ENCODE data around the gene PTGR1. TPM values are rescaled to one million over a fixed set of nuclear protein-coding genes. Genes with fewer than 3 reads are reported as not detected.
A peak's percentile ranks its signal among the peaks of the same experiment; 100 is the strongest.

The PTGR1 gene
- total and polyA plus RNA-seq, 2 of the 8 experiments (the other 6 are each of a cell fraction or from before 2014, with no cell fraction given), result 16.9 to 28.5 TPM

DNA sequence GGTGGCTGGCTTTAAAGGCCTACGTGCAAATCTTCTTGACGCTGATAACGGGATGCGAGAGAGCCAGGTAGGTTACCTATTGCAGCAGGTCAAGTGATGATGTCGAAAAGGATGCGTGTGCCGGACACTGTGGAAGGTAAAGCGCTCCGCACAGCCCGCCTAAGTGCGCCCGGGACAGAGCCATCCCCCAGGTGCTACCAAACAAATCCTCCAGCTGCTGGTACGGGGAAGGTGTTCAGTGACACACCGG, 31.4 kb upstream of the PTGR1 start (continued):
- TF ChIP-seq, protein P1, sequence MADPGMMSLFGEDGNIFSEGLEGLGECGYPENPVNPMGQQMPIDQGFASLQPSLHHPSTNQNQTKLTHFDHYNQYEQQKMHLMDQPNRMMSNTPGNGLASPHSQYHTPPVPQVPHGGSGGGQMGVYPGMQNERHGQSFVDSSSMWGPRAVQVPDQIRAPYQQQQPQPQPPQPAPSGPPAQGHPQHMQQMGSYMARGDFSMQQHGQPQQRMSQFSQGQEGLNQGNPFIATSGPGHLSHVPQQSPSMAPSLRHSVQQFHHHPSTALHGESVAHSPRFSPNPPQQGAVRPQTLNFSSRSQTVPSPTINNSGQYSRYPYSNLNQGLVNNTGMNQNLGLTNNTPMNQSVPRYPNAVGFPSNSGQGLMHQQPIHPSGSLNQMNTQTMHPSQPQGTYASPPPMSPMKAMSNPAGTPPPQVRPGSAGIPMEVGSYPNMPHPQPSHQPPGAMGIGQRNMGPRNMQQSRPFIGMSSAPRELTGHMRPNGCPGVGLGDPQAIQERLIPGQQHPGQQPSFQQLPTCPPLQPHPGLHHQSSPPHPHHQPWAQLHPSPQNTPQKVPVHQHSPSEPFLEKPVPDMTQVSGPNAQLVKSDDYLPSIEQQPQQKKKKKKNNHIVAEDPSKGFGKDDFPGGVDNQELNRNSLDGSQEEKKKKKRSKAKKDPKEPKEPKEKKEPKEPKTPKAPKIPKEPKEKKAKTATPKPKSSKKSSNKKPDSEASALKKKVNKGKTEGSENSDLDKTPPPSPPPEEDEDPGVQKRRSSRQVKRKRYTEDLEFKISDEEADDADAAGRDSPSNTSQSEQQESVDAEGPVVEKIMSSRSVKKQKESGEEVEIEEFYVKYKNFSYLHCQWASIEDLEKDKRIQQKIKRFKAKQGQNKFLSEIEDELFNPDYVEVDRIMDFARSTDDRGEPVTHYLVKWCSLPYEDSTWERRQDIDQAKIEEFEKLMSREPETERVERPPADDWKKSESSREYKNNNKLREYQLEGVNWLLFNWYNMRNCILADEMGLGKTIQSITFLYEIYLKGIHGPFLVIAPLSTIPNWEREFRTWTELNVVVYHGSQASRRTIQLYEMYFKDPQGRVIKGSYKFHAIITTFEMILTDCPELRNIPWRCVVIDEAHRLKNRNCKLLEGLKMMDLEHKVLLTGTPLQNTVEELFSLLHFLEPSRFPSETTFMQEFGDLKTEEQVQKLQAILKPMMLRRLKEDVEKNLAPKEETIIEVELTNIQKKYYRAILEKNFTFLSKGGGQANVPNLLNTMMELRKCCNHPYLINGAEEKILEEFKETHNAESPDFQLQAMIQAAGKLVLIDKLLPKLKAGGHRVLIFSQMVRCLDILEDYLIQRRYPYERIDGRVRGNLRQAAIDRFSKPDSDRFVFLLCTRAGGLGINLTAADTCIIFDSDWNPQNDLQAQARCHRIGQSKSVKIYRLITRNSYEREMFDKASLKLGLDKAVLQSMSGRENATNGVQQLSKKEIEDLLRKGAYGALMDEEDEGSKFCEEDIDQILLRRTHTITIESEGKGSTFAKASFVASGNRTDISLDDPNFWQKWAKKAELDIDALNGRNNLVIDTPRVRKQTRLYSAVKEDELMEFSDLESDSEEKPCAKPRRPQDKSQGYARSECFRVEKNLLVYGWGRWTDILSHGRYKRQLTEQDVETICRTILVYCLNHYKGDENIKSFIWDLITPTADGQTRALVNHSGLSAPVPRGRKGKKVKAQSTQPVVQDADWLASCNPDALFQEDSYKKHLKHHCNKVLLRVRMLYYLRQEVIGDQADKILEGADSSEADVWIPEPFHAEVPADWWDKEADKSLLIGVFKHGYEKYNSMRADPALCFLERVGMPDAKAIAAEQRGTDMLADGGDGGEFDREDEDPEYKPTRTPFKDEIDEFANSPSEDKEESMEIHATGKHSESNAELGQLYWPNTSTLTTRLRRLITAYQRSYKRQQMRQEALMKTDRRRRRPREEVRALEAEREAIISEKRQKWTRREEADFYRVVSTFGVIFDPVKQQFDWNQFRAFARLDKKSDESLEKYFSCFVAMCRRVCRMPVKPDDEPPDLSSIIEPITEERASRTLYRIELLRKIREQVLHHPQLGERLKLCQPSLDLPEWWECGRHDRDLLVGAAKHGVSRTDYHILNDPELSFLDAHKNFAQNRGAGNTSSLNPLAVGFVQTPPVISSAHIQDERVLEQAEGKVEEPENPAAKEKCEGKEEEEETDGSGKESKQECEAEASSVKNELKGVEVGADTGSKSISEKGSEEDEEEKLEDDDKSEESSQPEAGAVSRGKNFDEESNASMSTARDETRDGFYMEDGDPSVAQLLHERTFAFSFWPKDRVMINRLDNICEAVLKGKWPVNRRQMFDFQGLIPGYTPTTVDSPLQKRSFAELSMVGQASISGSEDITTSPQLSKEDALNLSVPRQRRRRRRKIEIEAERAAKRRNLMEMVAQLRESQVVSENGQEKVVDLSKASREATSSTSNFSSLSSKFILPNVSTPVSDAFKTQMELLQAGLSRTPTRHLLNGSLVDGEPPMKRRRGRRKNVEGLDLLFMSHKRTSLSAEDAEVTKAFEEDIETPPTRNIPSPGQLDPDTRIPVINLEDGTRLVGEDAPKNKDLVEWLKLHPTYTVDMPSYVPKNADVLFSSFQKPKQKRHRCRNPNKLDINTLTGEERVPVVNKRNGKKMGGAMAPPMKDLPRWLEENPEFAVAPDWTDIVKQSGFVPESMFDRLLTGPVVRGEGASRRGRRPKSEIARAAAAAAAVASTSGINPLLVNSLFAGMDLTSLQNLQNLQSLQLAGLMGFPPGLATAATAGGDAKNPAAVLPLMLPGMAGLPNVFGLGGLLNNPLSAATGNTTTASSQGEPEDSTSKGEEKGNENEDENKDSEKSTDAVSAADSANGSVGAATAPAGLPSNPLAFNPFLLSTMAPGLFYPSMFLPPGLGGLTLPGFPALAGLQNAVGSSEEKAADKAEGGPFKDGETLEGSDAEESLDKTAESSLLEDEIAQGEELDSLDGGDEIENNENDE (IDR thresholded peaks at IDR 0.05; ENCODE audit: insufficient replicate concordance, low read length), result no peak
- no peak for TF ChIP-seq PHF8 (conservative IDR thresholded peaks at IDR 0.05; ENCODE audit: low read depth, low read length)
- no peak for TF ChIP-seq CEBPB (IDR thresholded peaks at IDR 0.05; ENCODE audit: low read depth, low read length)
- peak; percentile 71; the same call in 1 of the 2 replicates for TF ChIP-seq SP4 (IDR thresholded peaks at IDR 0.05; ENCODE audit: low read length)
- TF ChIP-seq GABPA (IDR thresholded peaks at IDR 0.05; ENCODE audit: borderline replicate concordance, insufficient read depth, low read length), result 0 out of 2 replicates have a peak, but pooled peaks have one; percentile 97
- TF ChIP-seq CBX8 (IDR thresholded peaks at IDR 0.05; ENCODE audit: borderline replicate concordance, low read depth, low read length), result no peak
- TF ChIP-seq SIRT6 (IDR thresholded peaks at IDR 0.05; ENCODE audit: low read length), result no peak
- no peak for TF ChIP-seq EP300 (IDR thresholded peaks at IDR 0.05; ENCODE audit: borderline replicate concordance in 1 of 2, low read depth in 2 of 2, low read length in 2 of 2)
- no peak for TF ChIP-seq BCL11A (IDR thresholded peaks at IDR 0.05; ENCODE audit: low read depth in 2 of 2, low read length in 2 of 2)
- TF ChIP-seq TBP (IDR thresholded peaks at IDR 0.05; ENCODE audit: low read depth, low read length), result no peak
- no peak for TF ChIP-seq JUND (IDR thresholded peaks at IDR 0.05; ENCODE audit: low read length)
- no peak for TF ChIP-seq CBX5 (IDR thresholded peaks at IDR 0.05; ENCODE audit: low read depth, low read length)

All from H1 (cell line).